ENCODE results near the gene TMEM190. TPM values are rescaled to one million over a fixed set of nuclear protein-coding genes. Genes with fewer than 3 reads are reported as not detected.

TMEM190 gene
- polyA plus RNA-seq, 1 donor = not detected

DNA sequence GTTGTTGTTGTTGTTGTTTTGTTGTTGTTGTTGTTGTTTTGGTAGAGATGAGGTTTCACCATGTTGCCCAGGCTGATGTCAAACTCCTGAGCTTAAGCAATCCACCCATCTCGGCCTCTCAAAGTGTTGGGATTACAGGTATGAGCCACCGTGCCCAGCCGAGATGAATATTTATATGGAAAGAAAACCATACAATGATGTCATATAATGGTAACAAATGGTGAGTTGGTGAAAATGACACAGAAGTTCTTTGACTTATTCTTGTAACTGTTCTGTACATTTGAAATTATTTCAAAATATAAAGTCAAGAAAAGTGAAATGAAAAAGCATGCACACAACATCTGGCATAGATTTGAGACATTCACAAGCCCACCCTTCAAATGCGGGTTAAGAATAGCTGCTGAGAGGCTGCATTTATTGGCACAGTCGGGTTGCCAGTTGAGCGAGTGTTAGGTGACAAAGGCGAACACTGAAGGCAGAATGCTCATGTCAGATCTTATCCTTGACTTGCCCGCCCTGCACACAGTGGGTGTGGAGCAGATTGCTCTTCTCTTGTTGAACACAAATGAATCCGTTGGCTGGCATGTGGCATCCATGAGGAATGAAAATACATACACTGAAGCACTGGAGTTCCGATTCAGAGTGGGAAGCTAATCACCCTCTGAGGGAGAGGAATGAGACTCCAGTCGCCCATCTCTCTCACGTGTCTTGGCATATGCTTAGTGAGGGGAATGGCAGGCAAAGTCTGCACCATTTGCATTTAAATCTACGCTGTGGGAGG is 46.8 kb downstream of the TMEM190 start:
- no peak for DNase-seq

DNA sequence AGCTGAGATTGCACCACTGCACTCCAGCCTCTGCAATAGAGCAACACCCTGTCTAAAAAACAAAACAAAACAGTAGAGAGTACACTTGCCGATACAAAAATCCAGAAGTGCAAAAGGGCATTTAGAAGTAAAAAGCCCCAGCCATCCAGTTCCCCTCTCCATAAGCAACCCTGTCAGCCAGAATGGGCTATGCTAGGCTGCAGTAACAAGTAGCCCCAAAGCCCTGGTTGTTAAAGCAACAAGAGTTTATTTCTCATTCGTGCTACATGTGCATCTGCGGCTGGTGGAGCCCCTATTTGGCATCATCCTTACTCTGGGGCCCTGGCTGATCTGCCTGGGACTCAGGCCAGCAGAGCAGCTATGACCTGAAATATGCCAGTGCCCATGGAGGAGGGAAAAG is 47.9 kb downstream of the TMEM190 start:
- no peak for DNase-seq

DNA sequence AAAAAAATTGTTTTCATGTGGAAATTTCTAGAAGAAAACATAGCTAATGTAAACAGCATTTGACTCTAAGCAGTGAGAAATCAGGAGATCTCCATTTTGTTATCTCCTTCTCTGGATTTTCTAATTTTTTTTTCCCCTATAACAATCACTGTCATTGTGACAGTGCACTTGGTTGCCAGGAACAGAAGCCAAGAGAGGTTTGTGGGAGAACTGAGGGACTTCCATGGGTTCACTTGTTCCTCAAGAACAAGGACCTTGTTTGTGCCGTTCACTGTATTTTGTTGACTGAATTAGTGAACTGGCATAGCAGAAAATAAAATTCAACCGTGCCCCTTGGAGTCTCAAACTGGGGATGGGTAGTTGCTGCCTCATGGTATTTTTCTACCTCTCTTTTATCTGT is 49.4 kb downstream of the TMEM190 start:
- no peak for DNase-seq

Other genes starting within 250 kb of the TMEM190 start
- 516 TPM for gene TNNT1, start 227.6 kb upstream of the TMEM190 start, polyA plus RNA-seq (ENCODE audit: insufficient read length)
- gene TNNI3, start 219.1 kb upstream of the TMEM190 start, polyA plus RNA-seq (ENCODE audit: insufficient read length) = 1.9 TPM
- gene DNAAF3, start 210.2 kb upstream of the TMEM190 start, polyA plus RNA-seq (ENCODE audit: insufficient read length) = 1.2 TPM
- gene SYT5, start 196.5 kb upstream of the TMEM190 start, polyA plus RNA-seq (ENCODE audit: insufficient read length) = 0.13 TPM
- gene PTPRH, start 167.3 kb upstream of the TMEM190 start, polyA plus RNA-seq (ENCODE audit: insufficient read length) = 0.27 TPM
- 2.6 TPM for gene TMEM86B, start 148.1 kb upstream of the TMEM190 start, polyA plus RNA-seq (ENCODE audit: insufficient read length)
- 31.5 TPM for gene PPP6R1, start 117.8 kb upstream of the TMEM190 start, polyA plus RNA-seq (ENCODE audit: insufficient read length)
- gene HSPBP1, start 96.7 kb upstream of the TMEM190 start, polyA plus RNA-seq (ENCODE audit: insufficient read length) = 30.6 TPM
- 5.8 TPM for gene BRSK1, start 92.8 kb upstream of the TMEM190 start, polyA plus RNA-seq (ENCODE audit: insufficient read length)
- 1.3 TPM for gene TMEM150B, start 51.5 kb upstream of the TMEM190 start, polyA plus RNA-seq (ENCODE audit: insufficient read length)
- 26.8 TPM for gene KMT5C, start 37.0 kb upstream of the TMEM190 start, polyA plus RNA-seq (ENCODE audit: insufficient read length)
- gene COX6B2, start 22.1 kb upstream of the TMEM190 start, polyA plus RNA-seq (ENCODE audit: insufficient read length) = 0.65 TPM
- gene GARIN5B, start 13.6 kb upstream of the TMEM190 start, polyA plus RNA-seq (ENCODE audit: insufficient read length) = not detected
- 0.25 TPM for gene IL11, start 6.4 kb upstream of the TMEM190 start, polyA plus RNA-seq (ENCODE audit: insufficient read length)
- gene TMEM238, start 7.5 kb downstream of the TMEM190 start, polyA plus RNA-seq (ENCODE audit: insufficient read length) = 0.32 TPM
- 1,898 TPM for gene RPL28, start 9.1 kb downstream of the TMEM190 start, polyA plus RNA-seq (ENCODE audit: insufficient read length)
- gene UBE2S, start 31.0 kb downstream of the TMEM190 start, polyA plus RNA-seq (ENCODE audit: insufficient read length) = 47.2 TPM
- gene SHISA7, start 66.5 kb downstream of the TMEM190 start, polyA plus RNA-seq (ENCODE audit: insufficient read length) = 0.18 TPM
- 36.1 TPM for gene ISOC2, start 84.8 kb downstream of the TMEM190 start, polyA plus RNA-seq (ENCODE audit: insufficient read length)
- not detected for gene C19orf85, start 87.9 kb downstream of the TMEM190 start, polyA plus RNA-seq (ENCODE audit: insufficient read length)
- gene ZNF628, start 99.8 kb downstream of the TMEM190 start, polyA plus RNA-seq (ENCODE audit: insufficient read length) = 5.0 TPM
- gene NAT14, start 108.4 kb downstream of the TMEM190 start, polyA plus RNA-seq (ENCODE audit: insufficient read length) = 29.9 TPM
- 13.3 TPM for gene SSC5D, start 111.6 kb downstream of the TMEM190 start, polyA plus RNA-seq (ENCODE audit: insufficient read length)
- 3.2 TPM for gene SBK2, start 160.3 kb downstream of the TMEM190 start, polyA plus RNA-seq (ENCODE audit: insufficient read length)
- gene SBK3, start 168.7 kb downstream of the TMEM190 start, polyA plus RNA-seq (ENCODE audit: insufficient read length) = 0.15 TPM
- gene ZNF579, start 204.0 kb downstream of the TMEM190 start, polyA plus RNA-seq (ENCODE audit: insufficient read length) = 12.7 TPM
- 11.3 TPM for gene FIZ1, start 222.7 kb downstream of the TMEM190 start, polyA plus RNA-seq (ENCODE audit: insufficient read length)
- 10.9 TPM for gene ZNF524, start 223.5 kb downstream of the TMEM190 start, polyA plus RNA-seq (ENCODE audit: insufficient read length)
- 10.0 TPM for gene ZNF865, start 228.8 kb downstream of the TMEM190 start, polyA plus RNA-seq (ENCODE audit: insufficient read length)
- gene ZNF784, start 247.7 kb downstream of the TMEM190 start, polyA plus RNA-seq (ENCODE audit: insufficient read length) = 9.3 TPM

All from hindlimb muscle (tissue), 1 donor.